Colonic mucosa (tissue), 4 donors: ENCODE results near the gene CDC20. TPM values are rescaled to one million over a fixed set of nuclear protein-coding genes. Genes with fewer than 3 reads are reported as not detected.

Experiments
- DNase-seq: peaks from one replicate; pipeline ENCODE4 v3.0.0-alpha.2; 2020
- H3K27ac ChIP-seq: fragments of 200-600 bp; one replicate; pipeline ENCODE4 v1.8.0; 2021
- H3K27me3 ChIP-seq: fragments of 200-600 bp; one replicate; pipeline ENCODE4 v1.8.0; 2021
- H3K36me3 ChIP-seq: fragments of 200-600 bp; one replicate; pipeline ENCODE4 v1.8.0; 2021
- H3K4me1 ChIP-seq: fragments of 200-600 bp; one replicate; pipeline ENCODE4 v1.8.0; 2021; ENCODE audit warnings: mild to moderate bottlenecking
- H3K4me3 ChIP-seq: fragments of 200-600 bp; one replicate; pipeline ENCODE4 v1.8.0; 2021
- H3K9ac ChIP-seq, 2 donors: one replicate each; pipeline ENCODE4 v1.7.0; 2013; ENCODE audit warnings: control low read depth in 2 of 2, low read depth in 2 of 2, low read length in 2 of 2
- H3K9me3 ChIP-seq: fragments of 200-600 bp; one replicate; pipeline ENCODE4 v1.8.0; 2021
- CTCF ChIP-seq: fragments of 200-600 bp; IDR thresholded peaks from one replicate; pipeline ENCODE4 v1.8.0; 2022; ENCODE audit warnings: antibody characterized with exemption, mild to moderate bottlenecking
- intact Hi-C: fragments of 100-400 bp; cut with DNase I; formaldehyde crosslinking; loops from one replicate; pipeline ENCODE4 v1.14.1; 2022
- total RNA-seq, 2 donors: library from RNA; stranded (reverse); fragmentation: NEBNext Ultra II Directional in 1 of 2; extraction: Animal tissue kit (Norgen Biotek cat#: 25700) in 1 of 2; gene quantifications; one replicate each; pipeline ENCODE4 v1.2.1, GENCODE V29; 2021
- donor health status: healthy.
- donor health status: DM: no; HTN: no; CAD: no.
- donor health status: DM: no; HTN: no; CAD: no.

Gene CDC20
- total RNA-seq, 2 donors from 2014 or later: 42.6 to 201 TPM

GRCh38 chr1:43348809-43349593 is 9.8 kb upstream of the CDC20 start:
- Histone ChIP-seq H3K4me3 (peak overlapping the region; percentile 43), H3K27ac (peak overlapping the region; percentile 94), H3K9me3 (no peaks in the 10 kb centered on the region), H3K27me3 (no peaks in the 10 kb centered on the region), H3K4me1 (no peaks in the 10 kb centered on the region), H3K36me3 (no peaks in the 10 kb centered on the region), H3K9ac (peak overlapping the region; percentile 73 to 84)
- DNase-seq: peak; percentile 92
- intact Hi-C loops: no loop called here
- no peak for TF ChIP-seq CTCF

GRCh38 chr1:43349594-43350306 is 9.0 kb upstream of the CDC20 start:
- TF ChIP-seq CTCF: no peak
- no peaks in the 10 kb centered on the region for H3K4me1 ChIP-seq
- DNase-seq: no peak
- peak overlapping the region; percentile 43 for H3K4me3 ChIP-seq
- peak overlapping the region; percentile 94 for H3K27ac ChIP-seq
- no peaks in the 10 kb centered on the region for H3K27me3 ChIP-seq
- intact Hi-C loops: no loop called here
- H3K9ac ChIP-seq: peak overlapping the region; percentile 73 to 84
- H3K36me3 ChIP-seq: no peaks in the 10 kb centered on the region
- no peaks in the 10 kb centered on the region for H3K9me3 ChIP-seq

- Histone ChIP-seq H3K27ac (no peak overlapping the region), H3K36me3 (no peaks in the 10 kb centered on the region), H3K4me1 (no peaks in the 10 kb centered on the region), H3K9me3 (no peaks in the 10 kb centered on the region), H3K27me3 (no peaks in the 10 kb centered on the region), H3K9ac (no peak overlapping the region), H3K4me3 (no peak overlapping the region)
- no peak for TF ChIP-seq CTCF
- intact Hi-C loops: no loop called here
- DNase-seq: no peak
These were observed 7.8 kb upstream of the CDC20 start for GRCh38 chr1:43350976-43351375.

GRCh38 chr1:43351421-43352350 is 7.1 kb upstream of the CDC20 start:
- Histone ChIP-seq H3K27me3 (no peaks in the 10 kb centered on the region), H3K9ac (peak overlapping the region in 1 of 2 donors; percentile 51), H3K36me3 (no peaks in the 10 kb centered on the region), H3K27ac (no peak overlapping the region), H3K4me3 (no peak overlapping the region), H3K9me3 (no peaks in the 10 kb centered on the region), H3K4me1 (no peaks in the 10 kb centered on the region)
- no peak for TF ChIP-seq CTCF
- intact Hi-C loops: no loop called here
- no peak for DNase-seq

- H3K27ac ChIP-seq: no peak overlapping the region
- TF ChIP-seq CTCF: no peak
- H3K9me3 ChIP-seq: no peaks in the 10 kb centered on the region
- no peaks in the 10 kb centered on the region for H3K27me3 ChIP-seq
- no peaks in the 10 kb centered on the region for H3K4me1 ChIP-seq
- peak overlapping the region in 1 of 2 donors; percentile 51 for H3K9ac ChIP-seq
- no peak for DNase-seq
- intact Hi-C loops: no loop called here
- no peak overlapping the region for H3K4me3 ChIP-seq
- no peaks in the 10 kb centered on the region for H3K36me3 ChIP-seq
These were observed 6.5 kb upstream of the CDC20 start for GRCh38 chr1:43352351-43352705.
